D341Med (cell line): ENCODE data around the gene RIN2.
"Not testable (repeated sequence)": the region's sequence is repeated elsewhere in the genome, so short reads cannot be mapped to it uniquely, and the experiment has no call there.

ENCODE experiments used
- DNase-seq: peaks from one replicate; pipeline ENCODE4 v3.0.0; 2012; ENCODE audit warnings: low spot score

RIN2 gene

GRCh38 chr20:19740512-19740911 lies 17.5 kb upstream of the RIN2 start:
- DNase-seq: no peak

GRCh38 chr20:19741924-19742323 lies 16.1 kb upstream of the RIN2 start:
- DNase-seq: no peak

- no peak for DNase-seq
These were observed 15.0 kb upstream of the RIN2 start for GRCh38 chr20:19742974-19743639.

DNA sequence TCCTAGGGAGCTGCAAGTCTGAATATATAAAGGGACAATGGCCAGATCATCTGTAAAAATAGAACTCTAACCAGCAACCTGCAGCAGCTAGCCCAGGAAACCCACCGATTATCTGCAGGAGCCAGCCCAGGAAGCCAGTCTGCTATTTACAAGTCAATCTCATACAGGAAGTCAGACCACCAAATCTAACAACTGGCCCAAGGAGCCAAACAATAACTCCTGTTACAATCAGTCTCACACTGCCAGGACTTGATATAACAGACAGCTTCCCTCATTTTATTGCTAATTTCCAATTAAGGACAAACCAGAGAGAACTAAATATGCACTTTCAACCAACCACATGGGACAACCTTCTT lies 14.4 kb upstream of the RIN2 start:
- DNase-seq: no peak

GRCh38 chr20:19745106-19745505 lies 13.0 kb upstream of the RIN2 start:
- no peak for DNase-seq

DNA sequence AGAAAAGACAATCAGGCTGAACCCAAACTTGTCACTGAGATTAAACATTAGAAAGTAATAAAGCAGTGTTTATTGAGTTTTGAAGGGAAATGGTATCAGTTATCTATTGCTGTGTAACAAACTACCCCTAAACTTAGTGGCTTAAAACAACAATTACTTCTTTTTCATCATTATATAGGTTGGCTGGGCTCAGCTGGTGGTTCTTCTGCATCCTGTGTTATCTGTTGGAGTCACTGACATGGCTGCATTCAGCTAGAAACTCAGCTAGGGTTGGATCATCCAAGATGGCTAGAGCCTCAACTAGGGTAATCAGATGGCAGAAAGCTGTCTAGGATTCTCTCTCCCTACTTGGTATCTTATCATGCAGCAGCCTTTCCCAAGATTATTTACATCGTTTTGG lies 12.5 kb upstream of the RIN2 start:
- no peak for DNase-seq

DNA sequence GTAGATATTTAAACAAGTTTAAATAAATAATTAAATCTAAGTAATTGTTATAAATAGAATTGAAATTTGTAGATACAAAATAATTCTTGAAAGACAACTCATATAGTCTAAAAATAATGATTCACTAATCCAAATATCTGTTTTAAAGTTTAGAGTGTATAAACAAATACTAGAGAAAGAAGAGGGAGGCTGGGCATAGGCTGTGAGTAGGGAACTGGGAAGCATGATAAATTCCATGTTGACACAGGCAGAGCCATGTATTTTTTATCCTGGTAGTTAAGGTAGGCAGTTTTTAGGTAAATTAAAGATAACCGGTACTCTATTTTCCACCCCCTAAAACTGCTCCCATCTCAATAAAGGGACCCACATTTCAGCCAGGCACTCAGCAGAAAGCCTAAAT lies 11.7 kb upstream of the RIN2 start:
- no peak for DNase-seq

DNA sequence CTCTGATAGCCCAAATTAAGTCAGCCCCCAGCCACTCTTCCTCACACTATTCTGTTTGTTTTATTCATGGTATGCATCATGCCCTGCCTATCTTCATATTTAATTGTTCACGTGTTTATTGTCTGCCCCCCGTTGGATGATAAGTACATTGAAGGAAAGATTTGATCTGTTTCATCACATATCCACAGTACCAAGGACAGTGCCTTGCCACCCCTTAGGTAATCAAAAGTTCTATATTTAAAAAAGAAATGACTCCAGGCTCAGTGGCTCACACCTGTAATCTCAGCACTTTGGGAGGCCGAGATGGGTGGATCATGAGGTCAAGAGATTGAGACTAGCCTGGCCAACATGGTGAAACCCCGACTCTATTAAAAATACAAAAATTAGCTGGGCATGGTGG lies 10.2 kb upstream of the RIN2 start:
- DNase-seq: no peak

GRCh38 chr20:19748681-19749080 lies 9.4 kb upstream of the RIN2 start:
- no peak for DNase-seq

DNA sequence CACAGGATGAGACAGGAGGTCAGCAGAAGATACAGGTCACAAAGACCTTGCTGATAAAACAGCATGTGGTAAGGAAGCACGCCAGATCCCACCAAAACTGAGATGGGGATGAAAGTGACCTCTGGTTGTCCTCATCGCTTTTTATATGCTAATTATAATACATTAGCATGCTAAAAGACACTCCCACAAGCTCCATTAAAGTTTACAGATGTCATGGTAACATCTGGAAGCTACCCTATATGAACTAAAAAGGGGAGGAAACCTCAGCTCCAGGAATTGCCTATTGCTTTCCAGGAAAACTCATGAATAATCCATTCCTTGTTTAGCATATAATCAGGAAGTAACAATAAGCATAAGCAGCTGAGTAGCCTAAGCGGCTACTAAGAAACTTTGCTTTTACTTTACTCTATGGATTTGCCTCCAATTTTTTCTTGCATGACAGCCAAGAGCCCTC lies 8.4 kb upstream of the RIN2 start:
- no peak for DNase-seq

DNA sequence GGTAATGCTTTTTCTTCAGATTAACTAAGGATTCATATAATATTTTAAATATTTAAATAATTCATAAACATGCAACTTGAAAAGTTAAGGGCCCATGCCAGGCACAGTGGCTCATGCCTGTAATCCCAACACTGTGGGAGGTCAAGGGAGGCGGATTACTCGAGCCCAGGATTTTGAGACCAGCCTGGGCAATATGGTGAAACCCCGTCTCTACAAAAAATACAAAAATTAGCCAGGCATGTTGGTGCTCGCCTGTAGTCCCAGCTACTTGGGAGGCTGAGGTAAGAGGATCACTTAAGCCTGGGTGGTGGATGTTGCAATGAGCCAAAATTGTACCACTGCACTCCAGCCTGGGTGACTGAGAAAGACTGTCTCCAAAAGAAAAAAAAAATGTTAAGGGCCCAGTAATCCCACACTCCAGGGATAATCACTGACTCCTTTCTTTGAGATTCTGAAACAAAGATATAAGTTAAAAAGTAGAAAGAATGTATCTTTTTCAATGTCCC lies 7.9 kb upstream of the RIN2 start:
- DNase-seq: no peak

DNA sequence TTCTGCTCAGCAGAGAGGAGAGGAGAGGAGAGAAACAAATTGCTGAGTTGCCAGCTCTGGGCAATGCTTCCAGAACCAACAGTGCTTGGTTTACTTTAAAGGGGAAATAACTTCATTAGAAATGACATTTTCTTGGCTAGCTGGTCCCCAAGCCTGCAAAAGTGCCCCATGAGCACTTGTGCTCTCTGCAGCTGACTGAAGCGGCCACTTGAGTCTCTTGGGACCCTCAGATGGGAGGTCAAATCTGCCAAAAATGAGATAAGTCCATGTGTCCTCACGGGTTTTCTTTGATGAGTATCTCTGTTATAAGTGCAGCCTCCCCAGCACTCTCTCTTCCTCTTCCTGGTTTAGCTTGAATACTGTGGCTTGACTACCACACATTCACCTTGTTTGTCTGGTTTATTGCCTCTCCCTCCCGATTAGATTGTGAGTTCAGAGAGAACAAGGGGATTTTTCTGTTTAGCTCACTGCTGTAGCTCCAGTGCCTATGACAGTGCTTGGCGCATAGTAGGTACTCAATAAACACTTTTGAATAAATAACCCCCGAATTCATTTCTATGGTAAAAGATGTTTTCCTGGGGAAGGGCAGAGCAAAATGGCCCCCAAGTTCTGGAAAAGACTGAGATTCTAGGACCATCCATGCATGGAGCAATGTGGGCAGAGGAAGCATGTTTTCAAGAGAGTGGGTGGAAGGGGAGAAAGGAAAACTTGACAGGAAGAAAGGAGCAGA lies 7.0 kb upstream of the RIN2 start:
- DNase-seq: no peak

- DNase-seq: not testable (repeated sequence)
These were observed 3.9 kb upstream of the RIN2 start for GRCh38 chr20:19754201-19754600.

GRCh38 chr20:19756761-19757486 lies 1.1 kb upstream of the RIN2 start:
- no peak for DNase-seq

- peak; percentile 47 for DNase-seq
These were observed 448 bp upstream of the RIN2 start for GRCh38 chr20:19757487-19758132.

- DNase-seq: peak; percentile 82
These were observed 658 bp downstream of the RIN2 start for GRCh38 chr20:19758501-19759331.

DNA sequence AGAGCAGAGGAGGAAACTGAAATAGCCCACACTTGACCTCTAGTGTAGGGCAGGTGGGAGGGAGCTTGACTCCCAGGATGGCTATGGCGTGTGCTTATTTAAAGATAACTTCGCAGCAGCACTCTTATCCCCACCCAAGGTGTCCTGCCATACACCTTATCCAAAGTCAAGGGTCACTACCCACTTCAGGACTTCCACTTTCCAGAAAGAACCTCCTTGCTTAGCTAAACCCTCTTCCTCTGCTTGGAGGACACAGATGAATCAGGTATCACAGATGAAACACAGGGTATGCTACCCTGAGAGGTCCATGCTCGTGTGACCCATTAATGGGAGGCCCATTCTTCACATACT lies 2.3 kb downstream of the RIN2 start:
- DNase-seq: no peak

DNA sequence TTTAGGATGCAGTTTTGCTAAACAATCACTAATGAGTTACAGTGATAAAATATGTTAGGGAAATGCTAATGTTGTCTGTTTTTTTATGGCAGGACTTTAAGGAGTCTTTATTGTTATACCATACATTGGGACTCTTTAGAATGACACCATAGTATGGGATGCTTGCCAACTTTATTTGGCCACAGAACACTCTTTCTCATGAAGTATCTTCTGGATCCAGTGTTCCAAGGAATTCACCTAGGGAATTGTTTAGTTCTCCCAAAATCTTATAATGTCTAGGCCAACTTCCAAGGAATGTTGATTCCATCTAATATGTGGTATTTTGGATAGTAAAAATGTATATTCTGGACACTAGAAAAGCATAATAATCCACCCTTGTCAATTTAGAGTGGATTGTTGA lies 3.3 kb downstream of the RIN2 start:
- DNase-seq: no peak

GRCh38 chr20:19761841-19762240 lies 3.8 kb downstream of the RIN2 start:
- DNase-seq: no peak

DNA sequence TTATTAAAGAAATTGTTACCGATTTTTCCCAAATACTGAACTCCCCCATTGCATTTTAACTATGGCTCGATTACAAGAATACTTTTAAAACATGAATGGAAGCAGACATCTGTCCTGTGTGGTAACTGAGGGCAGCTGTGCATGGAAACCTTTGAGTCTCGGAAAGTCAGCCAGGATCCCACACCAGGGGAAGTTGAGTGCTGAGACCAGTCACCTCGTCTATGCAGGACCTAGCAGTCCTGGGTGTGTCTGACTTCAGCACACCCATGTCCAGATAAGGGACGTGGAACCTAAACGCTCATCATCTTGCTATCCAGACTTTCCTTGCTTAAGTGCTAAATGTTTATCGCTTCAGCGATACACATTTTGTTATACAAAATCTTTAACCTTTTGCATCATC lies 6.1 kb downstream of the RIN2 start:
- no peak for DNase-seq

GRCh38 chr20:19765266-19765665 lies 7.2 kb downstream of the RIN2 start:
- DNase-seq: no peak

GRCh38 chr20:19765913-19766312 lies 7.9 kb downstream of the RIN2 start:
- no peak for DNase-seq
